CD4-positive, alpha-beta T cell treated with Interferon gamma for 1 hour (primary cell): ENCODE results near the gene ISCU.
"Not testable (repeated sequence)": the region's sequence is repeated elsewhere in the genome, so short reads cannot be mapped to it uniquely, and the experiment has no call there.

Source experiments
- DNase-seq: peaks from one replicate; pipeline ENCODE4 v3.0.0-alpha.2; 2020

The ISCU gene

DNA sequence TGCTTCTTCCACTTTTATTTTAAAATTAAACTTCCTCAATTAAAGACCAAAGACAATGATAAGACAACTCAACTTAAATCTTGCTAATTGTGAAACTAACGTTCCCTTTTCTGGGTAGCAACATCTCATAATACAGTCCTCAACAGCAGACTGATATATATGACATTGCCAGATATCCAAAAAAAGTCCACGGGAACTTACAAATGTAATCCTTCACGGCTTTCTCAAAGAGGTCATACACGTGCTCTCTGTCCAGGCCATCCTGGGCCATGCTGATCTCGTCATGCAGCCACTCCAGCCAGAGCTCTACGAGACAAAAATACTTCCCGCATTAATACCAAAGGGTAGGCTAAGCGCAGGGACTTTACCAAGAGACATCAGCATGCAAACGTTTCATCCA is 14.7 kb upstream of the ISCU start:
- DNase-seq = no peak

DNA sequence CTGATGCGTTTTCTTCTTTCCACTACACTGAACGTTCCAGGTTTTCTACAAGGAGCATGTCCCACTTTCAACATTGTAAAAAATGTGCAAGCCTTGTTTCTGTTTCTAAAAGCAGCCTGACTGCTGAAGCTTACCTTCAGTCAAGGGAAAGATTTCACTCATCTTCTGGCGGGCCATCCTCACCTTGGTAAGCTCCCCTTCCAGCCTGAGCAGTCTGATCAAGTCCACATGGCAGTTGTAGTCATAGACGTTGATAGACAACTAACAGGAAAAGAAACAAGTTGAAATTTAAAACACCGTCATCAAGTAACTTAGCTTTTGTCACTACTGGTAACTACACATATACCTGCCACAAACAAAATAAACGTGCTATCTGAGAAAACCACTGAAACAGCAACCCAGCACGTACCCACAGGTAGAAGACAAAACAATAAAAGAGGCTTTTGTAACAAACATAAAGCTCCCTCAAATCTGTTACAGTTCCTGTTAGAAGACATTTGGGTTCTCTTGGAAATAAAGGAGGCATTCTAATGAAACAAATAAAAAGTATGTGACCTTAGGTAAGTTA is 13.4 kb upstream of the ISCU start:
- DNase-seq = no peak

DNA sequence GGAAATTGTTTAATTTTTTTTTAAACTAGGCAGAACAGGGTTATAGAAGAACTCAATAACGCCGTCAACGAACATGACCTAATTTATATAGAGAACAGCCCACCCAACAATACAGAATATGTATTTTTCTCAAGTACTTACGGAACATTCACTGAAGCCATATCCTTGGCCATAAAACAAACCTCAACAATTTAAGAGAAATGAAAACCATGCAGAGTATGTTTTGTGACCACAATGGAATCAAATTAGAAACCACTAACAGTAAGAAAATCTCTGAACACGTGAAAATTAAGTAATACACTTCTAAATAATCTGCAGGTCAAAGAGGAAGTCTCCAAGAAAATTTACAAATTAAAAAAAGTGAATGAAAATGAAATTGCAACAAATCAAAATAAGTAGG is 10.9 kb upstream of the ISCU start:
- no peak for DNase-seq

DNA sequence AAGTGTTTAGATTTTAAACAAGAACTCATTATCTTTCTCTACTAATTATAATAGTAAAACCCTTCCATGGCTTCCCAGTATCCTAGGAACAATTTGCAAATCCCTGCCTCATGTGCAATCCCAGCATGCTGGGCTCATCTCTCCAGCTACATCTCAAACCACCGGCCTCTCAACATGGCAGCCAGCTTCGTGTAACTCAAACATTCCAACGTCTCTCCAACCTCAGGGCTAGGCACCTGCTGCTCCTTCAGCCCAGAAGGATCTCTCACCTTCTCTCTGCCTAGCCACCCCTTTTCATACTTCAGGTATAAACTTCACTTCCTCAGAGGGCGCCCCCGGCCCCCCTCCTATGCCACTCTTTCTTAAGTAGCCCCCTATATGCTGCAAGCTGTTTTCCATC is 8.6 kb upstream of the ISCU start:
- no peak for DNase-seq

DNA sequence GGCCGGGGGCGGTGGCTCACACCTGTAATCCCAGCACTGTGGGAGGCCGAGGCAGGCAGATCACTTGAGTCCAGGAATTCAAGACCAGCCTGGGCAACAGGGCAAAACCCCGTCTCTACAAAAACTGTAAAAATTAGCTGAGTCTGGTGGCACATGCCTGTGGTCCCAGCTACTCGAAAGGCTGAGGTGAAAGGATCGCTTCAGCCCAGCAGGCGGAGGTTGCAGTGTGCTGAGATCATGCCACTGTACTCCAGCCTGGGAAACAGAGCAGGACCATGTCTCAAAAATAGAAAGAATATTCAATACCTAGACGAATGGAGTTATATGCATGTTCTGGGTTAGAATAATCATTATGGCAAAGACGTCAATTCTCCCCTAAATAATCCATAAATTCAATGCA is 7.0 kb upstream of the ISCU start:
- DNase-seq = not testable (repeated sequence)

DNA sequence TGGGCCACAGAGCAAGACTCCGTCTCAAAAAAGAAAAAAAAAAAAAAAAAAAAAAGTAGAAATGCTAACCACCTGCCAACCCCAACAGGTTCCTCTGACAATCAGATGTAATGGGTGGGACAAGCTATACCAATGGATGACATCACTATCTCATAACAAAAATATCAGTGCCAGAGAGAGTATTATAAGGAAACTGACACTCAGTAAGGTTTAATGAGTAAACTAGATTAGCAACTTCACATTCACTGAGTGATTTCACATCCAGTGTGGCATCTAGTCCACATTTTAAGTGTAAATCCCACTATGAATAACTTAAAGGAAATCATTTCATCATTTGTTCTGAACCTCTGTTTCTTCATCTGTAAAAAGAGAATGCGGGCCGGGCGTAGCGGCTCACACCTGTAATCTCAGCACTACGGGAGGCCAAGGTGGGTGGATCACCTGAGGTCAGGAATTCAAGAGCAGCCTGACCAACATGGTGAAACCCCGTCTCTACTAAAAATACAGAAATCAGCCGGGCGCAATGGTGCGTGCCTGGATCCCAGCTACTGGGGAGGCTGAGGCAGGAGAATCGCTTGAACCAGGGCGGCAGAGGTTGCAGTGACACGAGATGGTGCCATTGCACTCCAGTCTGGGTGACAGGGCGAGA is 3.3 kb upstream of the ISCU start:
- DNase-seq = no peak

DNA sequence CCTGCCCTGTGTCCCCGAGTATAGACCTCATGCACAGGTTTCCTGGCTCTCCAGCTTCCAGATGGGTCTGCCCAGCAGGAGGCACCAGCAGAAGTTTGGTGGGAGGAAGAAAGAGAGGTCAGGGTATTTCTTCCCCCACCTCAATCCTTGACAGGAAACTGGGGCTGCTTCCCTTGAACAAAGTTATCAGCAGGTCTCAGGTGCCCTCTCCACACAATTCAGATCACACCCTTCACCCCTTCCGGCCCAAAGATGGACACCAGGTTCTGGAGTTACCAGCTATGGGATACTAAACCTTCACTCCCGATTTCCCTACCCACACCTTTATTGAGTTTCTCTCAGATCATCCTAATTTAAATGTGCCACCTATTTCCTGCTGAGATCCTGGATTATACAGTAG is 2.6 kb upstream of the ISCU start:
- DNase-seq = no peak

DNA sequence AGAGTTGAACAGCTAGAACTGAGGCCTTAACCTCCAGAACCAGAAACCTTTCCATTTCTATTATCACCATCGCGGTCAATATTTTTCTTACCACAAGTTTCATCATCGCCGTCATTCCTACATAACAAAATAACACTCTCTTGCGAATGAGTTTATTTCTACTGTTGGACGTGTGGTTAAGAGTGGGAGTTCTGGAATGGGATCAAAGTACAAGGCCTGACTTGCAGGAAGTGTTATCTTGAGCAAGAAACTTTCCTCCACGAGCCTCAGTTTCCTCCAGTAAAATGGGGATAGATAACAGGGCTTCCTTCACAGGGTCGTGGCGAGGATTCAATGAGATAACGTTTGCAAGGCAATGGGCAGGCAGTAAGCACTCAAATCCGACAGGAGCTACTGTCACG is 2.1 kb upstream of the ISCU start:
- DNase-seq = no peak

DNA sequence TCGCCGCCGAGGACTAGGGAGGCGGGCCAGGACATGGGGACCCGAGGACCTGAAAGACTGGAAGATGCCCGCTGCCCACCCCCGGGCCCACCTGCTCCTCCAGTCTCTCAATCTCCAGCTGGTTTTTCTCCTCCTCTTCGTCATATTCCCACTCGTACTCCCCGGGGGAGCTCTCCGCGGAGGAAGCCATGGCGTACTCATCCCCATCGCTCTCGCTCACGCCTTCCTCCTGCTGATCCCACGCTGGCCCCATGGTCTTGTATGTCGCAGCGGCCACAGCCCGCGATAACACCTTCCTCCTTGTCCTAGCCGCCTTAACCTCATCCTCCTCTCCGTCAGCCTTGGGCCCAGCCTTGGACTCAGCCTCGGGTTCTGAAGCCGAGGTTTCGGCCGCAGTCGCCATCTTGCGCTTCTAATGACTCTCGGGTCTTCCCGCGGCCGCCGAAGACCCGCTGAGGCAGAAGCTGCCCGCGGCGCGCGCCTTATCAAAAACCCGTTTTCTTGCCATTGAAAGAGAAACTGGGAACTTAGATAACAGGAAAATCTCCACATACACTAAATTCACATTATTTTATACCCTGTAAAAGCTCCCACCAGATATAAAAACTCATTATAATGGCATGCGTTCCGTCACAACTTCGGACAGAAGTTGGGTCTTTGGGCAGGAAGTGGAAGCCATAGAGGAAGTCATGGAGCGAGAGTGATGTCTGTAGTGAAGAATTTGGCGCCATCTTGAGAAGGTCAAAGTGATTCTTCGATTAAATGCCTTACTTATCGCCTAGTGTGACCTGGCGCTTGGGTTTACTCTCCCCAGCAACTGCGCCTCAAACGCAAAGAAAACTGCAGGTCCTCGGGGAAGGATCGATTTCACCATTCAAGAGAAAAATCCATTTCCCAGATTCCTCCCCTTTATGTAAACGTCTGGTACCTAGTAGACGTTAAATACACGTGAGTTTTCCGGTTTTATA is 1.4 kb upstream of the ISCU start, which contains the start of gene SART3:
Gene SART3 (minus strand): TSS at position 422 of the 968 bp plus-strand sequence. CDS start 19 bp downstream, at position 403.
- DNase-seq = peak; percentile 78

DNA sequence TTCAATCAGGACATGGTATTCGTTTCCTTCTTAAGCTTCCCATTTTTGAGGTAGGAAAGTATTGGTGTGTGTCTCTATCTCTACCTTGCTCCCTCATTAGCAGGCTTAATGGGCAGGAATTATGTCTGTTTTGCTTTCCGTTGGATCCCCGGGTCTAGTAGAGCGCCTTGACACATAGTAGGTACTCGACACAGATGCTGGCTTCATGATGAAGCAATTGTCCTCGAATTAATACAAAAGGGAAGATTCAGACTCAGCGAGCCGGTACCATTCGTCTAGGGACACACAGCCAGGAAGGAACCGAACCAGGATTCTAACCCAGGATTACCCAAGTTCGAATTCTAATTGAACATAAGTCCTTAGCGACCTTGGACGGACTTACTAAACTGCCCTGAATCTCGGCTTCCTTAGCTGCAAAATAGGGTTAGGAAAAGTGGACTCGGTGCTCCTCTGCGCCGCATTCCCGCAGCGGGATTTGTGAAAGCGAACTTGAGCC is 496 bp upstream of the ISCU start:
- no peak for DNase-seq

DNA sequence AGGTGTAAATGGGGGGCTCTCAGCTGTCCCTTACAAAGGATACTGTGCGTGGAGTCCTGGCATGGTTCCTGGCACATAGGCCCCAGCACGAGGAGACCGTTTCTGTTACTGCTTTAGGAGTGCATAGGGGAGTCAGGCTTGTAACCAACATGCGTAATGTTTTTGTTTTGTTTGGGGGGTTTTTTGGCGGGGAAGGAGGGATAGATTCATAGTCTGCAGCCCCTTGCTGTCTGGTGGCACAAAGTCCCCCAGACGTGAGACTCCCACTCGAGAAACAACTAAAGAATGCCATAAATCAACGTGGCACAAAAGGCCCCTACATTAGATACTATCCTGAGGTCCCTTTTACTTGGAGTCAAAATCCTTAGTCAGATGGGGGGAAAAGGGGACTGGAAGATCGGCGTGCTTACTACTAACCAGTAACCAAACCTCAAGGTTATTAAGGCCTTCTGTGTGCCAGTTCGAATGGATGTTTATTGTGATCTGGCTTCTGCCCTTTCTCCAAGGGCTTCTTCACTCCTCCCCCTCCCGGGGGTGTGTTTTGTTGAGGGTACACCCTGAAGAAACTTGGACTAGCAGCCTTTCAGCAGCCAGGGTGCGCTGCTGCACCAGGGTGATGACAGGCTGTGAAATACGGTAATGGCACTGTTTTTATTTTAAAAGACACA is 874 bp downstream of the ISCU start:
- DNase-seq = peak; percentile 88

DNA sequence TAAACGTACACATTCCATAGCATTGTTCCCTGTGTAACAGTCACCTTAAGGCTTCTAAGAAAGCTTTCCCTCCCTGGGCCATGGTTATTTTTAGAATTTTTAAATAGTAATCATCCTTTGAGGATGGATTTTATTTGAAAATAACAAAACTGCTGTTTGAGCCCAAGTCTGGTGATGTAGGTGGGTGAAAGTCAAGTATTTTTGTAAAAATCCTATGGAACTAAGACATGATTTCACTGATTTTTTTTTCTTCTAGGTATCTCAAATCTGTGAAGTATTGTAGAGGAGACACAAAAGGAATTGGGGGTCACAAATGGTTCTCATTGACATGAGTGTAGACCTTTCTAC is 1.4 kb downstream of the ISCU start:
- no peak for DNase-seq

DNA sequence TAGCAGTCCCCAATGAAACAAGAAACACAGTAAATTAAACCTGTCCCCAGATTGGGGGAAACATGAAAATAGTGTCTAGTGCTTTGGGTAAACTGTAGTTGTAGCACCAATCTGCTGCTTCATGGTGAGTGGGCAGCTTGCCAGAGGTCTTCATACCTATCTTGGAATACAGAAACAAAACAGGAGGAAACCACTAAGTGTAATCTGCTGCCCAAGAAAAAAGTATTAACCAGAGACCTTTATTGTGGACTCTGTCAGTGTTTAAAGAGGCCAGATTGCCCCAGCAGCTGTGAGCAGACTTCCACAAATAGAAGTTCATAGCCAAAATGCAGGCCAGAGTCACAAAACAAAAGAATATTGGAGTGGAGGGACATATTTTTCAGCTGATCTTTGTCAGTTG is 2.3 kb downstream of the ISCU start:
- no peak for DNase-seq

DNA sequence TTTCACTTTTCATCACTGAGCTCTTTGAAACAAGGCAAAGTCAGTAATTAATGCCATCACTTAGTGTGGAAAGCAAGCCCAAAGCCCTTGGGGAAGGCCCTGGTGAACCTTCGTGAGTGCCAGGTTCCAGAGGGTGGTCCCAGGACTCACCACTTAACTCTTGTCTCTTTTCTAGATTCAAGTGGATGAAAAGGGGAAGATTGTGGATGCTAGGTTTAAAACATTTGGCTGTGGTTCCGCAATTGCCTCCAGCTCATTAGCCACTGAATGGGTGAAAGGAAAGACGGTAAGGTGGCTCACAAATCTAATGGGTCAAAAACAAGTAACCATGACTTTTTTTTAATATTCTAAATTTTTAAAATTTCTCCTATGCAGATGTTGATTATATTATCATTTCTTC is 2.8 kb downstream of the ISCU start:
- DNase-seq = no peak

DNA sequence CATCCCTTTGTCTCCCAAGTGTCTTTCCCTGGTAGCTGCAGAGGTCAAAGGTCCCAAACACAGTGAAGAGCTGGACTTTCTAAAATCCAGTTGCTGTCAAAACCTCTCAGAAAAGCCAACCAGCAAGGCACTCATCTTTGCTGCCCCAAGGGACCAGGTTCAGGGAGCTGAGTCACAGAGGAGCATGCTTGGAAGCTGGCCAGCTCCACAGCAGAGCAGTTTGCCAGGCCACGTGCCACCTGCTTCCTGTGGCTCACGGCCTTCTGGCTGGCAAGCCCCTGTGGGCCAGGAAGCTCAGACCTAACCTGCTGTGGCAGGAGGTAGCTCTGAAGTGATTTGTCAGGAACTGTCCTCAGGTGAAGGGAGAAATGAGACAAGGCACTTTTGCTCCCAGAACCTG is 3.6 kb downstream of the ISCU start:
- DNase-seq = peak; percentile 52

DNA sequence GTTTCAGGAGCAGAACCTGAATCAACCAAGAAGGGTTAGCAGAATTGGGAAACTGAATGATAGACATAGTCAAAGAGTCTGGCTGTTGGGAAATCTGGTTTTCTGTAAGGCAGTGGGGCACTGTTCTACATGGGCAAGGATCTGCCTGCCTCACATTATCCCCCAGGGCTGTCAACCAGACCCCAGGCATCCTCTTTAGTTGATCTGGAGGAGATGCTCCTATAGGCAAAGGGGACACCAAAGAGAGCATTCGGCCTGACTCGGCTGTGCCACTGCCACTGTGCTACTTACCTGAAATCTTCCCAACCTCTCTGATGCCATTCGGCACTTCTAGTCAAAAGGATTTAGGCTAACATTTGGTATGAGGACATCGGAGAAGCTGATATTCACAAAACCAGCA is 4.1 kb downstream of the ISCU start:
- no peak for DNase-seq

DNA sequence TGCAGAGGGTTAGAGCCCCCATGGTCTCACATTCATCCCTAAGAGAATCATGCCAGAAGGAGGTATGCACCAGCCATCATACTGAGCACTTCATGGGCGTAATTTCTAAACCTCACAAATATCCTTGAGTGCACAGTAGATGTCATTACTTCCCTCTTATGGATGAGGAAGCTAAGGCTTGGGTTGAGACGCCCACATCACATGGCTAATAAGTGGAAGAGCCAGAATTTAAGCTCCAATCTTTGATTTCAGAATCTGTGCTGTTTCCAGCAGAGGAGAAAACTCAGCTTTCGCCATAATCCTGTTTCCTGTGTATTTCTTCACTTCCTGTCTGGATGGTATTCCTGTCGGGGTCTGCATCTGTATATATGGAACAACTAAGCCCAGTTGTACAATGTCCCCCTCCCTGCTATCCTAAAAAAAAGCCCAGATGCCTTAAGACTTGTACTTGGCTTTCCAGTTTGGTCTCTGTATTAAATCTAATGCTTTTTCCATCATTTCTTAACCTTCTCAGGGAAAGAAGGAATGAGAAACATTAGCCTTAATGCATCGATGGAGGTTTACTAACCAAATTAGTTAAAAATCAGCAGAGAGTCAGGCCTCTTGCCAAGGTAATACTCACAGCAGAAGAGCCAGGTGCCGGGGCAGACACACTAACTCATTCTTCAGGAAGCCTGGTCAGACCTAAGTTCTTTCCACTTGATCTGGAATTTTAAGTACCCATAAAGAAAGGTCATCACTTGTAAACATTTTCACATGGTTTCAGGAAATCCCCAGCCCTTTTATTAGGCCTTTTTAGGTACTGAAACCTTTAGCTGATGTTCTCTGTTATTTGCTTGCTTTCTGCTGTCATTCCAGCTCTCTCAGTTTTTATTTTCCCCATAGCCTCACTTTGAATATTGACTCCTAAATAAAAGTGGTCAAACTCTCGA is 5.3 kb downstream of the ISCU start:
- DNase-seq = no peak

DNA sequence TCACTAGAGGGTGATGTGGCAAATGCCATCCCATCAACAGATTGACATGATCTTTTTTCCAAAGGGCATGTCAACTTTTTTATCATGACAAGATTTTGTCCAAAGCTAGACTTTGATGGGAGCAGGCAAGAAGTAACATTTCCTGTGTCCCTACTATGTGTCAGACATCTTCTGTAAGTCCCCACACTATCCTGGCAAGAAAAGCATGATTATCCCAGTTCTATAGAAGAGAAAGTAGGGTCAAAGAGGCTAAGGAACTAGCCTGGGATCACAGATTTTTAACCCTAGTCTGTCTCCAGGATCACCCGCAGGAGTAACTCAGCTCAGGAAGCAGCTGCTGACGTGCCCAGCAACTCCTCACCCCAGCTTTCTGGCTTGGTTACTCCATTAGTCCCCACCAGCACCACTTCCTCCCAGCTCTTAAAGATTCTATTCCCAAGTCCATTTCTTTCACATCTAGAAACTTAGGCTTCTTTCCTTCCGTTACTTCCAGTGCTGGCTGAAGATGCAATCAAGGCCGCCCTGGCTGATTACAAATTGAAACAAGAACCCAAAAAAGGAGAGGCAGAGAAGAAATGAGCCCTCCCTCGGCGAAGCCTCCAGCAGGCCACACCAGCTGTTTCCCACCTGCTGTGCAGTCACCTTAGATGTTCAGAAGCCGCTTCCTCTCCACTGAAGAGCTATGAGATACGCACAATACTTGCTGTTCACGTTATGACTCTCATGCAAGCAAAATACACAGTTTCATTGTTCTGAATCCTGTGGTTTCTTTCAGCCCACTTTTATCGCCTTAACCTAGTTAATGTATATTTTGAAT is 6.2 kb downstream of the ISCU start:
- DNase-seq = peak; percentile 67

DNA sequence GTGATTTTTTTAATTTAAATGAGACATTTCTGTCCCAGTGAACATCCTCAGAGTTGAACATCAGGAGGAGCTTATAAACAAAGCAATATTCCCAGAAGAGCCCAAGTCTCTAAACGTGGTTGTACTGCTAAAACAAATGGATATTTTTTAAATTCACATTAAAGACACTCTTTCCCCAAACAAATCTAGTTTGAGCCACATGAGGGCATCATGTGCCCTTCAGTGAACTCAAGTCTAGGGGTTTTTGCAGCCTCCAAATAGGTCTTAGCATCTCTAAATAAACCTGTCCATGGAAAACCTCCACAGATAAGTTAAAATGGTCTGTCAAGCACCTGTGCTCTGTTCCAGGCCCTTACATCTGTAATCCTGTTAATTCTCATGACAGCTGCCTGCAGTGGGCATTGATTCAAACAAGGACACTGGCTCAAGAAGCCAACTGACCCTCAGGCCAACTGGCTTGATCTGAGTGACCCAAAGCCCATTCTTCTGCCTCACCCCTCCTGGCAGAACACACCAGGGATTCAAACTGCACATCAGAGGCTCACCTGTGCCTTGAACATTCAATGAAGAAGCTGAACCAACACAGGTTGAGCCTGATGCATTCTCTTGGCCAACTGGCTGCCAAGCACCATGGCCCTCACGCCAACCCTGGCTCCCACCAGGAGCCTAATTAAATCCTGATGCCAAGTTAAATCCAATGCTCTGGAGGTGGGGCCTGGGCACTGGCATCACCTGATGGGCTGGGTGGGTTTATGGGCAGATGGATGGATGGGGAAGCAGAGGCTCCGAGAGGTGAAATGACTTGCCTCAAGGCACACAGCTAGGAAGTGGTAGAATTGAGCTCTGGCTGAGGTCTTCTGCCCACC is 8.6 kb downstream of the ISCU start:
- DNase-seq = no peak

DNA sequence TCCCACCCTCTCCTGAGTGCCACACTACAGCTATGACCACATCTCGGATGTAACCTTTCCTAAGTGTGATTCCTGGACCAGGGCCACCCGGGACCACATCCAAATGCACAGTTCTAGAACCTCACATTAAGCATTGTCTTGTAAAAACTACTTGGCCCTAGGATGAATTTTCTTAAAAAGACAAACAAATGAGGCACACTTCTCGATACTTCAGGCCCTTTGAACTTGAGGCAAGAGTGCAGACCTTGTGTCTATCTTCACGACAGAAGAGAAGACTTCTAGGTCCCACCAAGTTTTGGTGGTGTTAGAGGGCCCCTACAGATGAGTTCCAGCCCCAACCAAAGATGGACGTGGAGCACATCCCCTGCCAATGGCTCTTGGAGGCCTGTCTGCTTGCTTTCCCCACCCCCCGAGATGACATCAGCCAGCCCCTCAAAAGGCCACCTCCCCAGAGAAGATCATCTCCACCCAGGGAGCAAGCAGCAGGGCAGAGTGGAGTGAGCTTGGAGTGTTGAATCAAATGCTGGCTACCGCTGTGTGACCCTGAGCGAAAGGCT is 9.3 kb downstream of the ISCU start:
- no peak for DNase-seq
